Heart left ventricle (tissue), 16 donors: ENCODE data around the gene OR1I1. TPM values are rescaled to one million over a fixed set of nuclear protein-coding genes. Genes with fewer than 3 reads are reported as not detected.

ENCODE experiments used
- ATAC-seq, 4 donors: fragments of 200-7000 bp; cut with Tn5 transposase; one replicate each; pipeline ENCODE4 v1.9.1; 2020 to 2022; ENCODE audit warnings: moderate library complexity in 4 of 4, mild to moderate bottlenecking in 3 of 4, moderate number of reproducible peaks in 1 of 4
- DNase-seq, 5 donors: peaks; one replicate each; pipeline ENCODE4 v3.0.0-alpha.2; 2020
- H3K27ac ChIP-seq, 12 donors: fragments of 200-600 bp; sonication (generic) in 4 of 12; one replicate each; pipeline versions ENCODE4 v1.5.0 to v1.8.0; 2016 to 2022; ENCODE audit warnings: mild to moderate bottlenecking in 2 of 12
- H3K27me3 ChIP-seq, 9 donors: fragments of 200-600 bp; sonication (generic) in 2 of 9; one replicate each; pipeline versions ENCODE4 v1.5.1 to v1.8.0; 2016 to 2022; ENCODE audit warnings: mild to moderate bottlenecking in 3 of 9
- H3K36me3 ChIP-seq, 9 donors: fragments of 200-600 bp; sonication (generic) in 2 of 9; one replicate each; pipeline versions ENCODE4 v1.5.0 to v1.8.0; 2018 to 2022; ENCODE audit warnings: mild to moderate bottlenecking in 2 of 9
- H3K4me1 ChIP-seq, 12 donors: fragments of 200-600 bp; sonication (generic) in 4 of 12; one replicate each; pipeline versions ENCODE4 v1.5.0 to v1.8.0; 2016 to 2022; ENCODE audit warnings: mild to moderate bottlenecking in 3 of 12
- H3K4me3 ChIP-seq, 12 donors: fragments of 200-600 bp; sonication (generic) in 4 of 12; one replicate each; pipeline versions ENCODE4 v1.5.0 to v1.8.0; 2017 to 2022; ENCODE audit warnings: mild to moderate bottlenecking in 9 of 12, moderate library complexity in 4 of 12
- H3K9me3 ChIP-seq, 12 donors: fragments of 200-600 bp; sonication (generic) in 4 of 12; one replicate each; pipeline versions ENCODE4 v1.5.0 to v1.8.0; 2016 to 2022; ENCODE audit warnings: mild to moderate bottlenecking in 1 of 12
- POLR2A ChIP-seq, 2 donors: fragments of 450-650 bp; IDR thresholded peaks; one replicate each; pipeline ENCODE4 v1.6.1; 2017; ENCODE audit warnings: antibody characterized with exemption in 2 of 2, mild to moderate bottlenecking in 2 of 2, moderate library complexity in 2 of 2
- WGBS, 4 donors: extraction: QIAGEN DNeasy Blood & Tissue Kit in 2 of 4; methylation state at CpG; one replicate each; pipeline versions ENCODE4 v1.1.5 to v1.1.7; 2013 to 2018; 5-methylcytosine and 5-hydroxymethylcytosine counted together
- intact Hi-C, 10 donors: fragments of 100-400 bp; cut with DNase I; formaldehyde crosslinking; loops; one replicate each; pipeline versions ENCODE4 v1.11.1 to v1.14.2; 2022
- polyA plus RNA-seq, 2 donors: library from polyadenylated mRNA; stranded (reverse); fragments of 200-250 nt; gene quantifications; one replicate each; pipeline ENCODE4 v1.2.3, GENCODE V29; 2013
- total RNA-seq, 9 donors: library from RNA; depleted of rRNA in 2 of 9; stranded (reverse); fragments of >200 nt in 2 of 9; fragmentation: NEBNext Ultra II Directional in 3 of 9; extraction: Animal tissue kit (Norgen Biotek cat#: 25700) in 3 of 9; gene quantifications; one replicate each; pipeline versions ENCODE4 v1.1.0 to v1.2.4, GENCODE V29; 2016 to 2023
- TF ChIP-seq, protein P1 (sequence below), 12 donors: fragments of 200-600 bp; sonication (generic) in 4 of 12; IDR thresholded peaks; one replicate each; pipeline versions ENCODE4 v1.5.0 to v1.8.0; 2018 to 2022; ENCODE audit warnings: antibody characterized with exemption in 12 of 12, mild to moderate bottlenecking in 5 of 12
- donor health status: ischemic (EF 13 %, LVEDD 7.1; RV severe dilation, severe dysfunction).
- donor health status: healthy with polysubstance abuse.
- donor health status: DM: no; HTN: yes; CAD: no.
- donor health status: DM: no; HTN: no; CAD: no.
- donor health status: ischemic (EF 25% LVEDD 6.9; RV normal size, moderate dysfunction).
- donor health status: ischemic (EF 25% LVEDD 5.7; RV mildly dilated, moderate dysfunction).
- donor health status: healthy.
- donor health status: DM: yes; HTN: yes; CAD: no.
- donor health status: ischemic (EF 35%, LVEDD 5.7; RV mildly dilated, moderate dysfunction).
- donor health status: nonischemic (EF 11% LVEDD 7.7; RV severe dilation, severe dysfunction).
- donor health status: DM: yes; HTN: yes; CAD: no.
- donor health status: PGD.
- donor health status: ischemic (EF 29% LVEDD 5.4; RV normal size, mild dysfunction).
- donor health status: nonischemic (EF 23%, LVEDD 6.1; RV moderate dilation, normal function).

The OR1I1 gene
- total and polyA plus RNA-seq, 11 donors, result not detected

DNA sequence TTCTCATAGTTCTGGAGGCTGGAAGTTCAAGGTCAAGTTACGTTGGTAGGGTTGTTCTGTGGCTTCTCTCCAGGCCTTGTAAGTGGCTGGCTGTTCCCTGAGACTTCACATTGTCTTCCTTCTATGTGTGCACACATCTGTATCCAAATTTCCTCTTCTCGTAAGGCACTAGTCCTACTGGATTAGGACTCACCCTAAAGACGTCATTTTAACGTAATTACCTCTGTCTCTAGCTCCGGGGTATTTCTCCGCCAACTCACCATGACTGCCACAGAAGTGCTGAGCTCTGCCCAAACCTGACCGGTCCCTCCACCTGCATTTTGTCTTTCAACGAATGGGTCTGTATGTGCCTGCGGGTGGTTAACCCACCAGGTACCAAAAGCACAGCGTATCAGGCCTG, 16.4 kb downstream of the OR1I1 start:
- Histone ChIP-seq H3K27me3 (no peaks in the 10 kb centered on the region), H3K4me3 (no peak overlapping the region), H3K4me1 (peaks cover 0 to 6% (median 0%) of the 10 kb centered on the region in 12 donors), H3K9me3 (peaks cover 0 to 11% (median 2%) of the 10 kb centered on the region in 12 donors), H3K27ac (no peak overlapping the region), H3K36me3 (no peaks in the 10 kb centered on the region)
- ATAC-seq (no peak), DNase-seq (no peak)
- 79 to 88% (median 88%) methylated on average over 10 of the region's 10 CpGs for WGBS, 4 donors
- intact Hi-C loops, result no loop called here
- no peak for TF ChIP-seq POLR2A (IDR thresholded peaks at IDR 0.05)
- TF ChIP-seq, protein P1, sequence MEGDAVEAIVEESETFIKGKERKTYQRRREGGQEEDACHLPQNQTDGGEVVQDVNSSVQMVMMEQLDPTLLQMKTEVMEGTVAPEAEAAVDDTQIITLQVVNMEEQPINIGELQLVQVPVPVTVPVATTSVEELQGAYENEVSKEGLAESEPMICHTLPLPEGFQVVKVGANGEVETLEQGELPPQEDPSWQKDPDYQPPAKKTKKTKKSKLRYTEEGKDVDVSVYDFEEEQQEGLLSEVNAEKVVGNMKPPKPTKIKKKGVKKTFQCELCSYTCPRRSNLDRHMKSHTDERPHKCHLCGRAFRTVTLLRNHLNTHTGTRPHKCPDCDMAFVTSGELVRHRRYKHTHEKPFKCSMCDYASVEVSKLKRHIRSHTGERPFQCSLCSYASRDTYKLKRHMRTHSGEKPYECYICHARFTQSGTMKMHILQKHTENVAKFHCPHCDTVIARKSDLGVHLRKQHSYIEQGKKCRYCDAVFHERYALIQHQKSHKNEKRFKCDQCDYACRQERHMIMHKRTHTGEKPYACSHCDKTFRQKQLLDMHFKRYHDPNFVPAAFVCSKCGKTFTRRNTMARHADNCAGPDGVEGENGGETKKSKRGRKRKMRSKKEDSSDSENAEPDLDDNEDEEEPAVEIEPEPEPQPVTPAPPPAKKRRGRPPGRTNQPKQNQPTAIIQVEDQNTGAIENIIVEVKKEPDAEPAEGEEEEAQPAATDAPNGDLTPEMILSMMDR (IDR thresholded peaks at IDR 0.05), result no peak

DNA sequence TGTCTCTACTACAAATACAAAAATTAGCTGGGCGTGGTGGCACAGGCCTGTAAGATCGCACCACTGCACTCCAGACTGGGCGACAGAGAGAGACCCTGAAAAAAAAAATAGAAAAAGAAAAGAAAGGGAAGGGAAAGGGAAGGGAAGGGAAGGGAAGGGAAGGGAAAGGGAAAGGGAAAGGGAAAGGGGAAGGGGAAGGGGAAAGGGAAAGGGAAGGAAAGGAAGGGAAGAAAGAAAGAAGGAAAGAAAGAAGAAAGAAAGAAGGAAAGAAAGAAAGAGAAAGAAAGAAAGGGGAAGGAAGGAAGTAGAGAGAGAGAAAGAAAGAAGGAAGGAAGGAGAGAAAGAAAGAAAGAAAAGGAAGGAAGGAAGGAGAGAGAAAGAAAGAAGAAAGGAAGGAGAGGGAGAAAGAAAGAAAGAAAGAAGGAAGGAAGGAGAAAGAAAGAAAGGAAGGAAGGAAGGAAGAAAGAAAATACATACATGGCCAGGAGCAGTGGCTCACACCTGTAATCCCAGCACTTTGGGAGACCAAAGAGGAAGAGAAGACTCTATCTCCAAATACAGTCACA, 17.1 kb downstream of the OR1I1 start:
- H3K9me3 ChIP-seq, result peaks cover 0 to 17% (median 8%) of the 10 kb centered on the region in 12 donors
- no peaks in the 10 kb centered on the region for H3K36me3 ChIP-seq
- WGBS, 4 donors, result 88 to 97% (median 95%) methylated on average over 3 of the region's 3 CpGs
- intact Hi-C loops, result no loop called here
- DNase-seq (no peak), ATAC-seq (no peak)
- TF ChIP-seq, protein P1 (IDR thresholded peaks at IDR 0.05), result no peak
- TF ChIP-seq POLR2A (IDR thresholded peaks at IDR 0.05), result no peak
- no peaks in the 10 kb centered on the region for H3K27me3 ChIP-seq
- H3K4me1 ChIP-seq, result peaks cover 0 to 6% (median 0%) of the 10 kb centered on the region in 12 donors
- no peak overlapping the region for H3K27ac ChIP-seq
- no peak overlapping the region for H3K4me3 ChIP-seq

DNA sequence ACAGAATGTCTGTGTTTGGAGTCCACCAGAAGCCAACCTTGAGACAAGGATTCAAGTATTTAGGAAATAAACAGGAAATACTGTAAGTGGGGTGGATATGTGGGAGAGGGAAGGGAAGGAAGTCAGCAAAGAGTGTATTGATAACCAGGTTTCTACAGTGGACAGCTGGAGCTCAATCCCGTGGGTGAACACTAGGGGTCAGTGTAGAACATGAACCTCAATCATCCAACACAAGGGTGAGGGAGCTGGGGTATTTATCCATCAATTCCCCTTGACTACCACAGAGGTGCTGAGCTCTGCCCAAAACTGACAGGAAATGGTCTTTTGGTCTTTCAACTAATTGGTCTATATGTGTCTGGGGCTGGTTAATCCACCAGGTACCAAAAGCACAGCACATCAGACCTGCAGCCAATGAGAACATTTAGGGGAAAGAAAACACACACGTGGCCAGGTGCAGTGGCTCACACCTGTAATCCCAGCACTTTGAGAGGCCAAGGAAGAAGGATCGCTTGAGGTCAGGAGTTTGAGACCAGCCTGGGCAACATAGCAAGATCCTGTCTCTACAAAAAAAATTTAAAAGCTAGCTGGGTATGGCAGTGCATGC, 19.6 kb downstream of the OR1I1 start:
- no peaks in the 10 kb centered on the region for H3K27me3 ChIP-seq
- ATAC-seq (peak in 3 of 4 donors; percentile 53 to 75 (median 71)), DNase-seq (no peak)
- no peak overlapping the region for H3K27ac ChIP-seq
- H3K9me3 ChIP-seq, result peaks cover 0 to 25% (median 11%) of the 10 kb centered on the region in 12 donors
- intact Hi-C loops, result loop anchor here in 7 of 10 donors (2.0 to 10.0 kb wide), 7 partner anchors 46 to 163 kb away; no protein-coding TSS in a partner anchor
- H3K4me1 ChIP-seq, result peaks cover 0 to 6% (median under 1%) of the 10 kb centered on the region in 12 donors
- H3K36me3 ChIP-seq, result no peaks in the 10 kb centered on the region
- WGBS, 4 donors, result 61 to 67% (median 62%) methylated on average over 3 of the region's 3 CpGs
- no peak for TF ChIP-seq POLR2A (IDR thresholded peaks at IDR 0.05)
- TF ChIP-seq, protein P1 (IDR thresholded peaks at IDR 0.05), result peak; percentile 63 to 79 (median 70)
- no peak overlapping the region for H3K4me3 ChIP-seq

DNA sequence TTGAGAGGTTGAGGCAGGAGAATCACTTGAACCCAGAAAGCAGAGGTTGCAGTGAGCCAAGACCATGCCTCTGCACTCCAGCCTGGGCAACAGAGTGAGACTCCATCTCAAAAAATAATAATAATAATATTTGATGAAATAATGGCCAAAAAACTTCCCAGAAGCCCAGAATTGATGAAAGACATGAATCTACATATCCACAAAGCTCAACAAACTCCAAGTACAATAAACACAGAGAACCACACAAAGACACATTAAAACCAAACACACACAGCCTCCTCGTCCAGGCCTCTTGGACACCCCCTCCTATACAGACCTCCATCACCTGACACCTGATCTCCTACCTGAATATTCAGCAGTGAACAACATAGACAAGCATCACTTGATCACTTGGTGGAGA, 22.0 kb downstream of the OR1I1 start:
- no peak overlapping the region for H3K4me3 ChIP-seq
- H3K36me3 ChIP-seq, result peaks cover 0 to 4% (median 0%) of the 10 kb centered on the region in 9 donors
- H3K27me3 ChIP-seq, result peaks cover 0 to 11% (median 0%) of the 10 kb centered on the region in 9 donors
- no peak overlapping the region for H3K27ac ChIP-seq
- intact Hi-C loops, result loop anchor here in 4 of 10 donors (5.0 to 10.0 kb wide), 4 partner anchors 43 to 161 kb away; no protein-coding TSS in a partner anchor
- H3K4me1 ChIP-seq, result peaks cover 0 to 19% (median 8%) of the 10 kb centered on the region in 12 donors
- TF ChIP-seq, protein P1 (IDR thresholded peaks at IDR 0.05), result no peak
- no peak for TF ChIP-seq POLR2A (IDR thresholded peaks at IDR 0.05)
- ATAC-seq (no peak), DNase-seq (no peak)
- WGBS, 4 donors, result 86 to 96% (median 92%) methylated on average over 1 of the region's 1 CpG
- H3K9me3 ChIP-seq, result peaks cover 0 to 25% (median 11%) of the 10 kb centered on the region in 12 donors
